Mesenchymal stem cell (in vitro differentiated cells and primary cell): Measurements from ENCODE around the gene CCDC188.

ENCODE experiments used
- DNase-seq: peaks from one replicate; pipeline ENCODE4 v3.0.0-alpha.2; 2013
- H2AFZ ChIP-seq: one replicate; pipeline ENCODE4 v1.6.1; 2013; ENCODE audit warnings: low read depth, mild to moderate bottlenecking, control low read depth, inconsistent platforms, low read length, moderate library complexity
- H2AK5ac ChIP-seq: 2 replicates; pipeline ENCODE4 v1.6.1; 2013; ENCODE audit warnings: low read length, moderate library complexity, mild to moderate bottlenecking, inconsistent platforms; ENCODE audit not compliant: severe bottlenecking
- H2BK120ac ChIP-seq: one replicate; pipeline ENCODE4 v1.6.1; 2013; ENCODE audit warnings: low read depth, mild to moderate bottlenecking, inconsistent platforms, low read length, moderate library complexity
- H2BK12ac ChIP-seq, 2 experiments: one replicate each; pipeline ENCODE4 v1.6.1; 2013; ENCODE audit warnings: inconsistent platforms in 2 of 2, low read length in 2 of 2, mild to moderate bottlenecking in 2 of 2, moderate library complexity in 2 of 2, control low read depth in 1 of 2
- H2BK15ac ChIP-seq: one replicate; pipeline ENCODE4 v1.6.1; 2013; ENCODE audit warnings: mild to moderate bottlenecking, low read depth, inconsistent platforms; ENCODE audit not compliant: poor library complexity, severe bottlenecking
- H2BK5ac ChIP-seq: 2 replicates; pipeline ENCODE4 v1.6.1; 2013; ENCODE audit warnings: low read depth, mild to moderate bottlenecking, low read length, control low read depth, inconsistent platforms; ENCODE audit not compliant: poor library complexity, severe bottlenecking
- H3K14ac ChIP-seq, 2 experiments: one replicate each; pipeline ENCODE4 v1.6.1; 2013; ENCODE audit warnings: inconsistent platforms in 2 of 2, low read length in 2 of 2, control low read depth in 1 of 2, mild to moderate bottlenecking in 1 of 2, moderate library complexity in 1 of 2
- H3K18ac ChIP-seq, 2 experiments: one replicate each; pipeline ENCODE4 v1.6.1; 2013; ENCODE audit warnings: inconsistent platforms in 2 of 2, low read length in 2 of 2, control low read depth in 1 of 2, low read depth in 1 of 2, mild to moderate bottlenecking in 1 of 2
- H3K23ac ChIP-seq, 2 experiments: one replicate each; pipeline ENCODE4 v1.6.1; 2013; ENCODE audit warnings: inconsistent platforms in 2 of 2, low read length in 2 of 2, mild to moderate bottlenecking in 2 of 2, moderate library complexity in 2 of 2, control low read depth in 1 of 2
- H3K27ac ChIP-seq: 2 replicates; pipeline ENCODE4 v1.5.1; 2013; ENCODE audit warnings: mild to moderate bottlenecking, moderate library complexity, low read length, control low read depth, inconsistent platforms; ENCODE audit not compliant: poor library complexity, severe bottlenecking
- H3K27me3 ChIP-seq, 2 experiments: 2 replicates each; pipeline versions ENCODE4 v1.6.1 to v1.7.0; 2013; ENCODE audit warnings: low read length in 2 of 2, mild to moderate bottlenecking in 2 of 2, moderate library complexity in 2 of 2, control low read depth in 1 of 2, inconsistent platforms in 1 of 2; ENCODE audit not compliant: control insufficient read depth in 1 of 2, insufficient read depth in 1 of 2
- H3K36me3 ChIP-seq, 2 experiments: 2 replicates each; pipeline versions ENCODE4 v1.6.1 to v1.7.0; 2013; ENCODE audit warnings: low read length in 2 of 2, control low read depth in 1 of 2, inconsistent platforms in 1 of 2, low read depth in 1 of 2, mild to moderate bottlenecking in 1 of 2; ENCODE audit not compliant: insufficient read depth in 2 of 2, control insufficient read depth in 1 of 2
- H3K4ac ChIP-seq, 2 experiments: one replicate each; pipeline ENCODE4 v1.6.1; 2013; ENCODE audit warnings: inconsistent platforms in 2 of 2, low read length in 2 of 2, mild to moderate bottlenecking in 2 of 2, moderate library complexity in 2 of 2, control low read depth in 1 of 2, low read depth in 1 of 2
- H3K4me1 ChIP-seq: 2 replicates; pipeline ENCODE4 v1.6.1; 2013; ENCODE audit warnings: low read depth, low read length, control low read depth; ENCODE audit not compliant: control insufficient read depth, insufficient read depth
- H3K4me2 ChIP-seq: 2 replicates; pipeline ENCODE4 v1.6.1; 2013; ENCODE audit warnings: low read length, mild to moderate bottlenecking, inconsistent platforms; ENCODE audit not compliant: poor library complexity, severe bottlenecking
- H3K4me3 ChIP-seq, 2 experiments: 2 replicates each; pipeline versions ENCODE4 v1.5.1 to v1.7.0; 2013; ENCODE audit warnings: low read length in 2 of 2, mild to moderate bottlenecking in 2 of 2, control low read depth in 1 of 2, low read depth in 1 of 2; ENCODE audit not compliant: insufficient read depth in 1 of 2
- H3K79me1 ChIP-seq: replicated peaks from 2 replicates; pipeline ENCODE4 v1.6.1; 2013; ENCODE audit warnings: mild to moderate bottlenecking, control low read depth, low read length, inconsistent platforms; ENCODE audit not compliant: poor library complexity, severe bottlenecking
- H3K9ac ChIP-seq: 2 replicates; pipeline ENCODE4 v1.7.0; 2013; ENCODE audit warnings: mild to moderate bottlenecking, low read length, moderate library complexity
- H3K9me3 ChIP-seq: 2 replicates; pipeline ENCODE4 v1.7.0; 2013; ENCODE audit warnings: mild to moderate bottlenecking, low read length; ENCODE audit not compliant: control insufficient read depth
- H4K8ac ChIP-seq: one replicate; pipeline ENCODE4 v1.6.1; 2013; ENCODE audit warnings: inconsistent platforms, mild to moderate bottlenecking, low read length, moderate library complexity
- H4K91ac ChIP-seq: one replicate; pipeline ENCODE4 v1.6.1; 2013; ENCODE audit warnings: mild to moderate bottlenecking, low read length, inconsistent platforms
- WGBS: methylation state at CpG from one replicate; pipeline ENCODE4 v1.1.7; 2013; ENCODE audit warnings: mixed read lengths; 5-methylcytosine and 5-hydroxymethylcytosine counted together

The CCDC188 gene

GRCh38 chr22:20130731-20131596 is 19.9 kb downstream of the CCDC188 start:
- Histone ChIP-seq H2BK120ac (peak overlapping the region; percentile 87), H4K91ac (peak overlapping the region; percentile 92), H3K9me3 (no peaks in the 10 kb centered on the region), H4K8ac (peak overlapping the region; percentile 87), H3K4me1 (peaks cover 39% of the 10 kb centered on the region), H3K18ac (peak overlapping the region; percentile 92 to 97), H3K4me2 (peak overlapping the region; percentile 84), H2AK5ac (no peak overlapping the region), H2BK12ac (peak overlapping the region in 1 of 2 experiments; percentile 51), H3K36me3 (peaks cover 21 to 44% of the 10 kb centered on the region in 2 experiments), H3K23ac (peak overlapping the region; percentile 63 to 81), H3K27ac (no peak overlapping the region), H3K27me3 (no peaks in the 10 kb centered on the region), H2BK5ac (peak overlapping the region; percentile 57), H3K79me1 (peaks cover 19% of the 10 kb centered on the region), H2BK15ac (peak overlapping the region; percentile 56), H2AFZ (peak overlapping the region; percentile 80), H3K4ac (peak overlapping the region; percentile 91 to 92), H3K9ac (peak overlapping the region; percentile 87), H3K4me3 (peak overlapping the region; percentile 85 to 86), H3K14ac (peak overlapping the region in 1 of 2 experiments; percentile 84)
- DNase-seq, result peak; percentile 85
- WGBS, result 13% methylated on average over 55 of the region's 70 CpGs

GRCh38 chr22:20130319-20130718 is 20.5 kb downstream of the CCDC188 start:
- Histone ChIP-seq H2BK120ac (no peak overlapping the region), H3K79me1 (peaks cover 20% of the 10 kb centered on the region), H3K23ac (no peak overlapping the region), H2BK15ac (no peak overlapping the region), H2BK12ac (no peak overlapping the region), H2AFZ (no peak overlapping the region), H3K27ac (no peak overlapping the region), H3K36me3 (peaks cover 28 to 45% of the 10 kb centered on the region in 2 experiments), H2AK5ac (no peak overlapping the region), H3K27me3 (no peaks in the 10 kb centered on the region), H3K9ac (peak overlapping the region; percentile 32), H3K18ac (no peak overlapping the region), H4K8ac (no peak overlapping the region), H3K4me1 (peaks cover 33% of the 10 kb centered on the region), H3K14ac (peak overlapping the region in 1 of 2 experiments; percentile 31), H4K91ac (no peak overlapping the region), H3K4me2 (no peak overlapping the region), H3K9me3 (no peaks in the 10 kb centered on the region), H3K4me3 (peak overlapping the region in 1 of 2 experiments; percentile 85), H3K4ac (no peak overlapping the region), H2BK5ac (no peak overlapping the region)
- WGBS, result 91% methylated on average over 3 of the region's 3 CpGs
- DNase-seq, result no peak

GRCh38 chr22:20129747-20130014 is 21.2 kb downstream of the CCDC188 start:
- H3K4me2 ChIP-seq, result no peak overlapping the region
- no peak overlapping the region for H4K91ac ChIP-seq
- H3K18ac ChIP-seq, result no peak overlapping the region
- no peaks in the 10 kb centered on the region for H3K9me3 ChIP-seq
- no peak overlapping the region for H2AFZ ChIP-seq
- no peak overlapping the region for H3K4me3 ChIP-seq
- H2BK120ac ChIP-seq, result no peak overlapping the region
- H3K14ac ChIP-seq, result no peak overlapping the region
- H3K4ac ChIP-seq, result no peak overlapping the region
- H3K23ac ChIP-seq, result no peak overlapping the region
- no peak overlapping the region for H3K27ac ChIP-seq
- peaks cover 20% of the 10 kb centered on the region for H3K79me1 ChIP-seq
- WGBS, result 95% methylated on average over 3 of the region's 3 CpGs
- H2AK5ac ChIP-seq, result no peak overlapping the region
- peaks cover 34 to 48% of the 10 kb centered on the region in 2 experiments for H3K36me3 ChIP-seq
- H2BK5ac ChIP-seq, result no peak overlapping the region
- H2BK15ac ChIP-seq, result no peak overlapping the region
- H2BK12ac ChIP-seq, result no peak overlapping the region
- no peak overlapping the region for H4K8ac ChIP-seq
- no peaks in the 10 kb centered on the region for H3K27me3 ChIP-seq
- no peak overlapping the region for H3K9ac ChIP-seq
- peaks cover 31% of the 10 kb centered on the region for H3K4me1 ChIP-seq
- no peak for DNase-seq

DNA sequence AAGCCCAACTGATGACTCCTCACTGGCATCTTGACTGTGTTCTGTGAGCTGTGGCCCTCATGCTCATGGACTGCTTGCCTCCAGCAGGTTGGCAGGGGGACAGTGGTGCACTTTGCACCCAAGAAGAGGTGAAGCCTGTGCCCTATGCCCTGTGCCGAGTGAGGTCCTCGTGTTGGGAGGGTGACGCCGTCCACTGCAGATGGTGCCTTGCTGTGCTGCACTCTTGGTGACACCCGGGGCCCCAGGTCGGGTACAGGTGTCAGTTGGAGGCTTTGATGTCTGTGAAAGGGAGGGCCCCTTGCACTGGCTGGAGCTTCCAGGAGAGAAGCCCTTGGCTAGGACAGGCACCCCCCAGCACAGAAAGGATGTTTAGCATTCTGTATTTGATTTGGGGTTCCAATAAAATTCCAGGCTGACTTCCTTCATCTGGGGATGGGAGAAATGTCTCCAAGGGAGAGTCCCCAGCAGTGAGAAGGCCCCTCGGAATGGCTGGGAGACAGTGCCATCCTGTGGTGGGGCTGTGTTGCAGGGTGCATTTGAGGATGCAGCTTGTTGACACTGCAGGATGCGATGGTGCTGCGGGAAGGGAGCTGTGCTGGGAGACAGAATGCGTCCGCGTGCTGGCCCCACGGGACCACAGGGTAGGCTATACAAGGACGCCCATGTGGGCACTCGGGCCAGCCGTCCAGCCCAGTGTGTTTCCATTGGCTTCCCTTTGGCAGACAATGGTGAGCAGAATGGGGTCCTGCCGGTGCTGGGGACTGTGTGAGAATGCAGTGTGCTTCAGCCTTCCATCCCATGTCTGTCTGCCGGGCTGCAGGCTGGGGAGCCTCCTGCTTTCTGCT is 21.7 kb downstream of the CCDC188 start:
- Histone ChIP-seq H3K9ac (no peak overlapping the region), H3K4me2 (no peak overlapping the region), H3K4me1 (peaks cover 27% of the 10 kb centered on the region), H2AFZ (no peak overlapping the region), H2BK15ac (no peak overlapping the region), H2BK120ac (no peak overlapping the region), H3K27ac (no peak overlapping the region), H4K91ac (no peak overlapping the region), H2BK12ac (no peak overlapping the region), H3K27me3 (no peaks in the 10 kb centered on the region), H2AK5ac (no peak overlapping the region), H3K23ac (no peak overlapping the region), H3K9me3 (no peaks in the 10 kb centered on the region), H3K36me3 (peaks cover 38 to 48% of the 10 kb centered on the region in 2 experiments), H3K18ac (no peak overlapping the region), H3K4me3 (no peak overlapping the region), H3K4ac (no peak overlapping the region), H2BK5ac (no peak overlapping the region), H3K79me1 (peaks cover 19% of the 10 kb centered on the region), H3K14ac (no peak overlapping the region), H4K8ac (no peak overlapping the region)
- 75% methylated on average over 18 of the region's 18 CpGs for WGBS
- DNase-seq, result peak; percentile 39
